Measurements from ENCODE around the gene GLI3. TPM values are rescaled to one million over a fixed set of nuclear protein-coding genes. Genes with fewer than 3 reads are reported as not detected.

GLI3 gene
- total and polyA plus RNA-seq, 11 donors: 0.50 to 14.4 (median 5.7) TPM

DNA sequence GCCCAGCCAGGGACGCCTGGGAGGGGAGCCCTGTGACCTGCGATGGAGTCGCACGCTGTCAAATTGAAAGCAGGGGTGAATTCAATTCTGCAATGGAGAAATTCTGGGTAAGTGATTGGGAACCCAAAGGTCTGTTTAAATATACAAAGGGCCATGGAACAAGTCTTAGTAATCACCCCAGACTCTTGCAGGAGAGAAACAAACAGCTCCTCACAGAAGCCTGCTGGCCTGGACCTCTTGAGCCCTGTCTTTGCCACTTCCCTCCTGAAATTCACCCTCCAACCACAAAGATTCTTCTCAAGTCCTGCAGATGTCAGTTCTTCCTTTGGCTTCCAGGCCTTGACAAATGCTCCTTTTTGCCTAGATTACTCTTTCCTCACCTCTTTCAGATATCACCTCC lies 97.3 kb downstream of the GLI3 start:
- H3K9me3 ChIP-seq: no peaks in the 10 kb centered on the region
- ATAC-seq (no peak), DNase-seq (no peak)
- H3K4me3 ChIP-seq: no peak overlapping the region
- no peak overlapping the region for H3K27ac ChIP-seq
- WGBS, 4 donors: 95 to 98% (median 96%) methylated on average over 4 of the region's 4 CpGs
- no peaks in the 10 kb centered on the region for H3K27me3 ChIP-seq
- H3K4me1 ChIP-seq: peaks cover 0 to 34% (median 14%) of the 10 kb centered on the region in 12 donors
- TF ChIP-seq, protein P1, sequence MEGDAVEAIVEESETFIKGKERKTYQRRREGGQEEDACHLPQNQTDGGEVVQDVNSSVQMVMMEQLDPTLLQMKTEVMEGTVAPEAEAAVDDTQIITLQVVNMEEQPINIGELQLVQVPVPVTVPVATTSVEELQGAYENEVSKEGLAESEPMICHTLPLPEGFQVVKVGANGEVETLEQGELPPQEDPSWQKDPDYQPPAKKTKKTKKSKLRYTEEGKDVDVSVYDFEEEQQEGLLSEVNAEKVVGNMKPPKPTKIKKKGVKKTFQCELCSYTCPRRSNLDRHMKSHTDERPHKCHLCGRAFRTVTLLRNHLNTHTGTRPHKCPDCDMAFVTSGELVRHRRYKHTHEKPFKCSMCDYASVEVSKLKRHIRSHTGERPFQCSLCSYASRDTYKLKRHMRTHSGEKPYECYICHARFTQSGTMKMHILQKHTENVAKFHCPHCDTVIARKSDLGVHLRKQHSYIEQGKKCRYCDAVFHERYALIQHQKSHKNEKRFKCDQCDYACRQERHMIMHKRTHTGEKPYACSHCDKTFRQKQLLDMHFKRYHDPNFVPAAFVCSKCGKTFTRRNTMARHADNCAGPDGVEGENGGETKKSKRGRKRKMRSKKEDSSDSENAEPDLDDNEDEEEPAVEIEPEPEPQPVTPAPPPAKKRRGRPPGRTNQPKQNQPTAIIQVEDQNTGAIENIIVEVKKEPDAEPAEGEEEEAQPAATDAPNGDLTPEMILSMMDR (IDR thresholded peaks at IDR 0.05): no peak
- no peak for TF ChIP-seq POLR2A (IDR thresholded peaks at IDR 0.05)
- no peaks in the 10 kb centered on the region for H3K36me3 ChIP-seq
- intact Hi-C loops (cut with DNase I): no loop called here

DNA sequence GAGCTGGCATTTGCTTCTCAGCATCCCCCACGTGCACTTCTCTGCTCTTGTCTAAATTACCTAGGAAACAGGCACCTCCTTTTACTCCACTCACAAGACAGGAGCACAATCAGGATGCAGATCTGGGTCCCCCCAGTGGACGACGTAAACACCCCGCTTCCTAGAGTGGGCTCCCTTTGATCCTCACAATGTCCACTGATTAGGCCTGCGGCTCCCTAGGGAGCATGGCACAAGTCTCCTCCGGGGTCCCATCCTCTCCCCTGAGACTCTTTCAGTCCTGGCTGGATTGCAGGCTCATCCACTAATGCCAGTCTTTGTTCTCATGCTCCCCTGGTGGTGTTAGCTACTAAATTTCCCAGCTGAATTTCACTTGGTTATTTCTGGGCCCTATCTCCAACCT lies 98.3 kb downstream of the GLI3 start:
- 59 to 62% (median 61%) methylated on average over 6 of the region's 6 CpGs for WGBS, 4 donors

DNA sequence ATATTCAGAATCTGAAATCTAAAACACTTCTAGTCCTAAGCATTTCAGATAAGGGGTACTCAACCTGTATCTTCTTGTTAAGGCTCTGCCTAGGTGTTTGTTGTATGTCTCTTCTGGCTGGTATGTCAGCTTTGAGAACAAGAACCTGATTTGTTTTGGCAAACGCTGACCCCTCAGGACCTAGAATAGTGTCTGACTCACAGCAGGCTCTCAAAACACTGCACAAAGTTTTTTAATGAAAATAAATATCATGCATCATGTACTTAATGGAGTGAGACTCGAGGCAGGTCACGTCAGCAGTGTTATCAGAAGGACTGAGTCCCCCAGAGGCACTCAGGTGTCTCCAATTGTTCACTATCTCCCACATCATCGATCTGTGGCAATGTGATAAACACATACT lies 99.1 kb downstream of the GLI3 start:
- ATAC-seq (peak in 3 of 4 donors; percentile 25 to 62 (median 51)), DNase-seq (no peak)
- Histone ChIP-seq H3K9me3 (no peaks in the 10 kb centered on the region), H3K36me3 (no peaks in the 10 kb centered on the region), H3K4me3 (no peak overlapping the region), H3K4me1 (peaks cover 0 to 22% (median 5%) of the 10 kb centered on the region in 12 donors), H3K27ac (no peak overlapping the region), H3K27me3 (no peaks in the 10 kb centered on the region)
- intact Hi-C loops (cut with DNase I): no loop called here
- 59 to 73% (median 68%) methylated on average over 4 of the region's 4 CpGs for WGBS, 4 donors
- TF ChIP-seq POLR2A (IDR thresholded peaks at IDR 0.05): no peak
- TF ChIP-seq, protein P1 (IDR thresholded peaks at IDR 0.05): no peak

More for the DNA sequence above, 98.3 kb downstream of the GLI3 start:
- ATAC-seq (peak in 2 of 4 donors; percentile 20 to 38), DNase-seq (no peak)
- peaks cover 0 to 29% (median 6%) of the 10 kb centered on the region in 12 donors for H3K4me1 ChIP-seq
- TF ChIP-seq POLR2A (IDR thresholded peaks at IDR 0.05): no peak
- TF ChIP-seq, protein P1 (IDR thresholded peaks at IDR 0.05): peak in 2 of 12 donors; percentile 5 to 13
- no peaks in the 10 kb centered on the region for H3K9me3 ChIP-seq
- no peak overlapping the region for H3K27ac ChIP-seq
- no peaks in the 10 kb centered on the region for H3K27me3 ChIP-seq
- intact Hi-C loops (cut with DNase I): no loop called here
- H3K36me3 ChIP-seq: no peaks in the 10 kb centered on the region
- H3K4me3 ChIP-seq: no peak overlapping the region

DNA sequence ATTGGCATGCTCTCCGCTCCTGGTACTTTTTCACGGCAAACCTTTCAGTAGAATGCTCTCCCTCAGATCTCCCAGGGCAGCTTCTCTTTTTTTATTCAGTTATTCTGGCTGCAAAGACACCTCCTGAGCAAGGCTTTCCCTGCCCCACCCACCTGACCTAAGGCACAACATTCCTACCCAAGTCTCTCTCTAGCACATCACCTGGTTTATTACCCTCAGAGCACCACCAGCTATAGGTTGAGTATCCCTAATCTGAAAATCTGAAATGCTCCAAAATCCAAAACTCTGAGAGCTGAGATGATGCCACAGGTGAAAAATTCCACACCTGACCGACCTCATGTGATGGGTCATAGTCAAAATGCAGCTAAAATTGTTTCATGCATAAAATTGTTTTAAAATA lies 99.6 kb downstream of the GLI3 start:
- intact Hi-C loops (cut with DNase I): no loop called here
- TF ChIP-seq, protein P1 (IDR thresholded peaks at IDR 0.05): no peak
- Histone ChIP-seq H3K4me1 (peaks cover 0 to 22% (median 5%) of the 10 kb centered on the region in 12 donors), H3K36me3 (no peaks in the 10 kb centered on the region), H3K4me3 (no peak overlapping the region), H3K9me3 (no peaks in the 10 kb centered on the region), H3K27ac (no peak overlapping the region), H3K27me3 (no peaks in the 10 kb centered on the region)
- DNase-seq (no peak), ATAC-seq (peak in 1 of 4 donors; percentile 18)
- WGBS, 4 donors: 90 to 100% (median 93%) methylated on average over 3 of the region's 3 CpGs

All from heart left ventricle (tissue), 16 donors.